GM19395 (cell line): ENCODE results near the gene GRIA3.
"Not testable (repeated sequence)": the region's sequence is repeated elsewhere in the genome, so short reads cannot be mapped to it uniquely, and the experiment has no call there.

Experiments used
- ATAC-seq: cut with Tn5 transposase; IDR thresholded peaks from one replicate; pipeline ENCODE4 v1.9.1; 2021; ENCODE audit warnings: mild to moderate bottlenecking, moderate library complexity; ENCODE audit not compliant: unreplicated experiment

The GRIA3 gene

GRCh38 chrX:123513585-123514278 is 329.7 kb downstream of the GRIA3 start:
- ATAC-seq, result no peak

DNA sequence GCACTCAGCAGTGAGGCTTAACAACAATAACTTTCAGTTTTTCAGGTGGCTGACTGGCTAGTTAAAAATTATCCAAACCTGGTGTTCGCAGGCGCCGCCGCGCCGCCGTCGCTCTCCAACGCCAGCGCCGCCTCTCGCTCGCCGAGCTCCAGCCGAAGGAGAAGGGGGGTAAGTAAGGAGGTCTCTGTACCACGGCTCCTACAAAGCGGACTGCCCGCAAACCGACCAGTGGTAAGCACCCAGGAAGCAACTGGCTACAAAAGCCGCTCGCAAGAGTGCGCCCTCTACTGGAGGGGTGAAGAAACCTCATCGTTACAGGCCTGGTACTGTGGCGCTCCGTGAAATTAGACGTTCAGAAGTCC is 330.2 kb downstream of the GRIA3 start:
- not testable (repeated sequence) for ATAC-seq

GRCh38 chrX:123518791-123519190 is 334.7 kb downstream of the GRIA3 start:
- no peak for ATAC-seq

- ATAC-seq, result no peak
Observed at GRCh38 chrX:123525123-123525725, 341.1 kb downstream of the GRIA3 start.

GRCh38 chrX:123530726-123531125 is 346.6 kb downstream of the GRIA3 start:
- ATAC-seq, result not testable (repeated sequence)
